Endodermal cell (in vitro differentiated cells): Measurements from ENCODE around the gene GAL3ST2. TPM values are rescaled to one million over a fixed set of nuclear protein-coding genes. Genes with fewer than 3 reads are reported as not detected.

Experiments used
- DNase-seq: peaks from one replicate; pipeline ENCODE4 v3.0.0-alpha.2; 2017
- H3K27ac ChIP-seq: 2 replicates; pipeline ENCODE4 v1.5.1; 2013; ENCODE audit warnings: mild to moderate bottlenecking, low read depth, low read length, moderate library complexity
- H3K27me3 ChIP-seq: 2 replicates; pipeline ENCODE4 v1.6.1; 2013; ENCODE audit warnings: mild to moderate bottlenecking, low read length, moderate library complexity; ENCODE audit not compliant: insufficient read depth, control insufficient read depth, poor library complexity, severe bottlenecking
- H3K36me3 ChIP-seq: 2 replicates; pipeline ENCODE4 v1.7.0; 2013; ENCODE audit warnings: mild to moderate bottlenecking, low read length, moderate library complexity; ENCODE audit not compliant: control insufficient read depth, insufficient read depth
- H3K4me1 ChIP-seq: one replicate; pipeline ENCODE4 v1.7.0; 2013; ENCODE audit warnings: low read length; ENCODE audit not compliant: control insufficient read depth, insufficient read depth
- H3K4me3 ChIP-seq: 2 replicates; pipeline ENCODE4 v1.5.1; 2013; ENCODE audit warnings: mild to moderate bottlenecking, low read length, moderate library complexity
- H3K9ac ChIP-seq: 2 replicates; pipeline ENCODE4 v1.6.1; 2013; ENCODE audit warnings: mild to moderate bottlenecking, low read length, moderate library complexity; ENCODE audit not compliant: poor library complexity, severe bottlenecking; ENCODE audit errors: extremely low read depth
- H3K9me3 ChIP-seq: 2 replicates; pipeline ENCODE4 v1.6.1; 2013; ENCODE audit warnings: mild to moderate bottlenecking, low read length, moderate library complexity; ENCODE audit not compliant: control insufficient read depth
- H3K27ac Mint-ChIP-seq: 2 replicates; pipeline ENCODE4 v1.8.0; 2020; ENCODE audit warnings: mixed read lengths
- H3K27me3 Mint-ChIP-seq: 2 replicates; pipeline ENCODE4 v1.8.0; 2021; ENCODE audit warnings: mild to moderate bottlenecking, mixed read lengths; ENCODE audit not compliant: insufficient read depth
- H3K36me3 Mint-ChIP-seq: 2 replicates; pipeline ENCODE4 v1.8.0; 2020; ENCODE audit warnings: low read depth, mixed read lengths
- H3K4me1 Mint-ChIP-seq: 2 replicates; pipeline ENCODE4 v1.8.0; 2020; ENCODE audit warnings: mixed read lengths
- H3K4me3 Mint-ChIP-seq: 2 replicates; pipeline ENCODE4 v1.8.0; 2020; ENCODE audit warnings: mild to moderate bottlenecking, moderate library complexity, mixed read lengths
- H3K9me3 Mint-ChIP-seq: 2 replicates; pipeline ENCODE4 v1.8.0; 2020; ENCODE audit warnings: mild to moderate bottlenecking, mixed read lengths
- CTCF ChIP-seq: fragments of 200-600 bp; sonication (generic); conservative IDR thresholded peaks from 2 replicates; pipeline ENCODE4 v1.5.0; 2021; ENCODE audit warnings: antibody characterized with exemption, mild to moderate bottlenecking
- WGBS, 2 experiments: methylation state at CpG; one replicate each; pipeline versions ENCODE4 v1.1.5 to v1.1.7; 2013; ENCODE audit warnings: missing lambda C conversion rate in 2 of 2, mixed read lengths in 1 of 2; ENCODE audit not compliant: insufficient coverage in 1 of 2, insufficient read length in 1 of 2; 5-methylcytosine and 5-hydroxymethylcytosine counted together
- total RNA-seq, 2 donors: library from RNA; stranded (reverse); fragmentation: NEBNext Ultra II Directional in 1 of 2; extraction: Animal tissue kit (Norgen Biotek cat#: 25700) in 1 of 2; gene quantifications; 2 replicates in 1 of 2; 3 replicates in 1 of 2; pipeline ENCODE4 v1.2.1, GENCODE V29; 2021

GAL3ST2 gene
- total RNA-seq, 2 donors from 2014 or later: 0.57 to 0.91 TPM

- no peaks in the 10 kb centered on the region for H3K27me3 Mint-ChIP-seq
These were observed 8.3 kb upstream of the GAL3ST2 start for GRCh38 chr2:241768251-241768711.

GRCh38 chr2:241768850-241769249 is 7.8 kb upstream of the GAL3ST2 start:
- Mint-ChIP-seq H3K36me3 (peaks cover 3% of the 10 kb centered on the region), H3K27me3 (no peaks in the 10 kb centered on the region), H3K4me1 (peaks cover 10% of the 10 kb centered on the region), H3K4me3 (no peak overlapping the region), H3K27ac (peak overlapping the region; percentile 13), H3K9me3 (no peaks in the 10 kb centered on the region)
- H3K4me1 ChIP-seq: peaks cover 5% of the 10 kb centered on the region
- H3K27ac ChIP-seq: no peak overlapping the region
- H3K4me3 ChIP-seq: no peak overlapping the region
- H3K27me3 ChIP-seq: no peaks in the 10 kb centered on the region
- no peak for DNase-seq
- no peak overlapping the region for H3K9ac ChIP-seq
- no peaks in the 10 kb centered on the region for H3K36me3 ChIP-seq
- 80 to 94% methylated on average over 11 of the region's 11 CpGs for WGBS, 2 experiments
- no peak for TF ChIP-seq CTCF
- H3K9me3 ChIP-seq: no peaks in the 10 kb centered on the region

More at GRCh38 chr2:241768251-241768711, 8.3 kb upstream of the GAL3ST2 start:
- H3K9me3 Mint-ChIP-seq: no peaks in the 10 kb centered on the region
- H3K4me3 ChIP-seq: no peak overlapping the region
- H3K36me3 ChIP-seq: no peaks in the 10 kb centered on the region
- H3K36me3 Mint-ChIP-seq: peaks cover 3% of the 10 kb centered on the region
- no peaks in the 10 kb centered on the region for H3K27me3 ChIP-seq
- H3K9me3 ChIP-seq: no peaks in the 10 kb centered on the region
- no peak overlapping the region for H3K9ac ChIP-seq
- no peak for DNase-seq
- H3K27ac Mint-ChIP-seq: peak overlapping the region; percentile 13
- peaks cover 5% of the 10 kb centered on the region for H3K4me1 ChIP-seq
- no peak overlapping the region for H3K27ac ChIP-seq
- TF ChIP-seq CTCF: no peak
- H3K4me1 Mint-ChIP-seq: peaks cover 10% of the 10 kb centered on the region
- 93% methylated on average over 27 to 29 of the region's 29 CpGs for WGBS, 2 experiments
- no peak overlapping the region for H3K4me3 Mint-ChIP-seq

- Mint-ChIP-seq H3K27ac (no peak overlapping the region), H3K36me3 (peaks cover 3% of the 10 kb centered on the region), H3K4me3 (no peak overlapping the region), H3K27me3 (no peaks in the 10 kb centered on the region), H3K9me3 (no peaks in the 10 kb centered on the region), H3K4me1 (peaks cover 9% of the 10 kb centered on the region)
- no peak for DNase-seq
- Histone ChIP-seq H3K27me3 (no peaks in the 10 kb centered on the region), H3K9ac (no peak overlapping the region), H3K4me1 (peaks cover 5% of the 10 kb centered on the region), H3K9me3 (no peaks in the 10 kb centered on the region), H3K4me3 (no peak overlapping the region), H3K36me3 (no peaks in the 10 kb centered on the region), H3K27ac (no peak overlapping the region)
- WGBS, 2 experiments: 95 to 96% methylated on average over 5 to 13 of the region's 13 CpGs
- TF ChIP-seq CTCF: no peak
These were observed 6.8 kb upstream of the GAL3ST2 start for GRCh38 chr2:241769819-241770184.
